HG03571 (cell line): Measurements from ENCODE around the gene UNK.

Experiments
- ATAC-seq: cut with Tn5 transposase; IDR thresholded peaks from one replicate; pipeline ENCODE4 v1.9.1; 2021; ENCODE audit not compliant: unreplicated experiment

UNK gene

GRCh38 chr17:75784473-75785015 is at the start of gene UNK:
Gene UNK, plus strand, starts transcription at chr17:75784806. Its CDS starts 75 bp downstream, at chr17:75784881.
- ATAC-seq: peak; percentile 51

- no peak for ATAC-seq
Measured at GRCh38 chr17:75736173-75736835, 48.3 kb upstream of the UNK start.

GRCh38 chr17:75737133-75737962 is 47.3 kb upstream of the UNK start:
- ATAC-seq: no peak

GRCh38 chr17:75738218-75738802 is 46.3 kb upstream of the UNK start:
- ATAC-seq: no peak

GRCh38 chr17:75739174-75739573 is 45.4 kb upstream of the UNK start:
- no peak for ATAC-seq

- no peak for ATAC-seq
Measured at GRCh38 chr17:75739801-75740200, 44.8 kb upstream of the UNK start.

- ATAC-seq: no peak
Measured at GRCh38 chr17:75740215-75740614, 44.4 kb upstream of the UNK start.

GRCh38 chr17:75740631-75741077 is 44.0 kb upstream of the UNK start:
- ATAC-seq: no peak

GRCh38 chr17:75742337-75742736 is 42.3 kb upstream of the UNK start:
- no peak for ATAC-seq

- no peak for ATAC-seq
Measured at GRCh38 chr17:75743625-75744206, 40.9 kb upstream of the UNK start.

- no peak for ATAC-seq
Measured at GRCh38 chr17:75748706-75749105, 35.9 kb upstream of the UNK start.

GRCh38 chr17:75749545-75750389 is 34.8 kb upstream of the UNK start:
- no peak for ATAC-seq

GRCh38 chr17:75750661-75751423 is 33.8 kb upstream of the UNK start:
- no peak for ATAC-seq

- no peak for ATAC-seq
Measured at GRCh38 chr17:75751676-75752404, 32.8 kb upstream of the UNK start.

- no peak for ATAC-seq
Measured at GRCh38 chr17:75752405-75752709, 32.2 kb upstream of the UNK start.

- ATAC-seq: no peak
Measured at GRCh38 chr17:75752802-75753513, 31.6 kb upstream of the UNK start.

GRCh38 chr17:75753514-75754377 is 30.9 kb upstream of the UNK start:
- peak; percentile 45 for ATAC-seq
